ENCODE results near the gene MYO1H.

GRCh38 chr12:109448272-109448671, 100.6 kb downstream of the MYO1H start:
- TF ChIP-seq EZH2phosphoT487 (IDR thresholded peaks at IDR 0.05; ENCODE audit: borderline replicate concordance, low read depth, low read length) = no peak
- TF ChIP-seq, protein P1, sequence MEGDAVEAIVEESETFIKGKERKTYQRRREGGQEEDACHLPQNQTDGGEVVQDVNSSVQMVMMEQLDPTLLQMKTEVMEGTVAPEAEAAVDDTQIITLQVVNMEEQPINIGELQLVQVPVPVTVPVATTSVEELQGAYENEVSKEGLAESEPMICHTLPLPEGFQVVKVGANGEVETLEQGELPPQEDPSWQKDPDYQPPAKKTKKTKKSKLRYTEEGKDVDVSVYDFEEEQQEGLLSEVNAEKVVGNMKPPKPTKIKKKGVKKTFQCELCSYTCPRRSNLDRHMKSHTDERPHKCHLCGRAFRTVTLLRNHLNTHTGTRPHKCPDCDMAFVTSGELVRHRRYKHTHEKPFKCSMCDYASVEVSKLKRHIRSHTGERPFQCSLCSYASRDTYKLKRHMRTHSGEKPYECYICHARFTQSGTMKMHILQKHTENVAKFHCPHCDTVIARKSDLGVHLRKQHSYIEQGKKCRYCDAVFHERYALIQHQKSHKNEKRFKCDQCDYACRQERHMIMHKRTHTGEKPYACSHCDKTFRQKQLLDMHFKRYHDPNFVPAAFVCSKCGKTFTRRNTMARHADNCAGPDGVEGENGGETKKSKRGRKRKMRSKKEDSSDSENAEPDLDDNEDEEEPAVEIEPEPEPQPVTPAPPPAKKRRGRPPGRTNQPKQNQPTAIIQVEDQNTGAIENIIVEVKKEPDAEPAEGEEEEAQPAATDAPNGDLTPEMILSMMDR (conservative IDR thresholded peaks at IDR 0.05; ENCODE audit: low read length) = no peak

Data from OCI-LY7 (cell line).